Heart left ventricle (tissue), 13 donors: ENCODE results near the gene PER1.

ENCODE experiments used
- CTCF ChIP-seq, 12 donors: fragments of 200-600 bp; sonication (generic) in 4 of 12; IDR thresholded peaks; one replicate each; pipeline versions ENCODE4 v1.5.0 to v1.8.0; 2018 to 2022; ENCODE audit warnings: antibody characterized with exemption in 12 of 12, mild to moderate bottlenecking in 5 of 12
- POLR2A ChIP-seq, 2 donors: fragments of 450-650 bp; IDR thresholded peaks; one replicate each; pipeline ENCODE4 v1.6.1; 2017; ENCODE audit warnings: antibody characterized with exemption in 2 of 2, mild to moderate bottlenecking in 2 of 2, moderate library complexity in 2 of 2
- donor health status: ischemic (EF 13 %, LVEDD 7.1; RV severe dilation, severe dysfunction).
- donor health status: DM: no; HTN: yes; CAD: no.
- donor health status: DM: no; HTN: no; CAD: no.
- donor health status: ischemic (EF 25% LVEDD 6.9; RV normal size, moderate dysfunction).
- donor health status: ischemic (EF 25% LVEDD 5.7; RV mildly dilated, moderate dysfunction).
- donor health status: ischemic (EF 35%, LVEDD 5.7; RV mildly dilated, moderate dysfunction).
- donor health status: nonischemic (EF 11% LVEDD 7.7; RV severe dilation, severe dysfunction).
- donor health status: DM: yes; HTN: yes; CAD: no.
- donor health status: PGD.
- donor health status: ischemic (EF 29% LVEDD 5.4; RV normal size, mild dysfunction).
- donor health status: nonischemic (EF 23%, LVEDD 6.1; RV moderate dilation, normal function).

- TF ChIP-seq CTCF (IDR thresholded peaks at IDR 0.05) (peak in 3 of 12 donors; percentile 9 to 30 (median 13)), POLR2A (IDR thresholded peaks at IDR 0.05) (peak in 1 of 2 donors; percentile 63)
These were observed 24.2 kb upstream of the PER1 start, which contains the start of gene TMEM107 for GRCh38 chr17:8176197-8176940.
